B cell (primary cell): Measurements from ENCODE around the gene KAZN.

ENCODE experiments used
- CTCF ChIP-seq: fragments of 200-600 bp; IDR thresholded peaks from one replicate; pipeline ENCODE4 v1.8.0; 2022; ENCODE audit warnings: antibody characterized with exemption, mild to moderate bottlenecking
- EZH2 ChIP-seq: IDR thresholded peaks from 2 replicates; pipeline ENCODE4 v1.6.1; 2012; ENCODE audit warnings: borderline replicate concordance, low read depth, mild to moderate bottlenecking, moderate library complexity, low read length; ENCODE audit not compliant: insufficient read depth, poor library complexity, severe bottlenecking

- TF ChIP-seq CTCF (no peak), EZH2 (no peak)
These were observed 37.3 kb upstream of the KAZN start for GRCh38 chr1:14561014-14561693.
